Keratinocyte (primary cell): ENCODE results near the gene USP48. TPM values are rescaled to one million over a fixed set of nuclear protein-coding genes. Genes with fewer than 3 reads are reported as not detected.

ENCODE experiments used
- DNase-seq: peaks from one replicate; pipeline ENCODE4 v3.0.0-alpha.2; 2011; ENCODE audit warnings: low read depth, missing footprints, low spot score
- FAIRE-seq: peaks from 2 replicates; lab custom pipeline; 2011; peaks lifted over from hg19 to GRCh38; lab: Jason Lieb, UNC
- H2AFZ ChIP-seq: 2 replicates; pipeline ENCODE4 v1.6.0; 2012; ENCODE audit warnings: low read length, control low read depth, inconsistent platforms; ENCODE audit not compliant: control insufficient read depth
- H3K27ac ChIP-seq: 2 replicates; pipeline ENCODE4 v1.5.1; 2011; ENCODE audit warnings: low read length; ENCODE audit not compliant: control insufficient read depth, insufficient read depth
- H3K27me3 ChIP-seq: 3 replicates; pipeline ENCODE4 v1.6.0; 2011; ENCODE audit warnings: low read length; ENCODE audit not compliant: control insufficient read depth, insufficient read depth; ENCODE audit errors: extremely low read depth
- H3K36me3 ChIP-seq, 2 experiments: 2 replicates in 1 of 2; 3 replicates in 1 of 2; pipeline ENCODE4 v1.5.1; 2011; ENCODE audit warnings: low read length in 2 of 2, mild to moderate bottlenecking in 1 of 2; ENCODE audit not compliant: control insufficient read depth in 2 of 2, insufficient read depth in 2 of 2; ENCODE audit errors: extremely low read depth in 1 of 2
- H3K4me1 ChIP-seq: 3 replicates; pipeline ENCODE4 v1.5.1; 2011; ENCODE audit warnings: low read length; ENCODE audit not compliant: control insufficient read depth, insufficient read depth; ENCODE audit errors: extremely low read depth
- H3K4me2 ChIP-seq: 3 replicates; pipeline ENCODE4 v1.6.0; 2011; ENCODE audit warnings: low read depth, low read length; ENCODE audit not compliant: control insufficient read depth, insufficient read depth; ENCODE audit errors: extremely low read depth
- H3K4me3 ChIP-seq, 3 experiments: fragments of 200-600 bp in 1 of 3; sonication (generic) in 1 of 3; 2 replicates in 2 of 3; 3 replicates in 1 of 3; pipeline ENCODE4 v1.5.1; 2011 to 2016; ENCODE audit warnings: low read length in 3 of 3, mild to moderate bottlenecking in 3 of 3, control low read depth in 2 of 3, inconsistent platforms in 1 of 3, low read depth in 1 of 3, mixed read lengths in 1 of 3, mixed run types in 1 of 3, moderate library complexity in 1 of 3; ENCODE audit not compliant: control insufficient read depth in 2 of 3, insufficient read depth in 2 of 3; ENCODE audit errors: extremely low read depth in 1 of 3
- H3K79me2 ChIP-seq: 2 replicates; pipeline ENCODE4 v1.6.0; 2012; ENCODE audit warnings: low read length; ENCODE audit not compliant: control insufficient read depth, insufficient read depth
- H3K9ac ChIP-seq: 3 replicates; pipeline ENCODE4 v1.6.0; 2011; ENCODE audit warnings: low read length; ENCODE audit not compliant: control insufficient read depth, insufficient read depth; ENCODE audit errors: extremely low read depth
- H3K9me1 ChIP-seq: 3 replicates; pipeline ENCODE4 v1.6.0; 2011; ENCODE audit warnings: low read length; ENCODE audit not compliant: control insufficient read depth, insufficient read depth; ENCODE audit errors: extremely low read depth
- H3K9me3 ChIP-seq: 2 replicates; pipeline ENCODE4 v1.5.1; 2012; ENCODE audit warnings: low read depth, low read length; ENCODE audit not compliant: control insufficient read depth
- H4K20me1 ChIP-seq: 3 replicates; pipeline ENCODE4 v1.6.0; 2011; ENCODE audit warnings: low read length; ENCODE audit not compliant: control insufficient read depth, insufficient read depth; ENCODE audit errors: extremely low read depth
- EZH2 ChIP-seq: IDR thresholded peaks from one replicate; pipeline ENCODE4 v1.6.1; 2012; ENCODE audit warnings: inconsistent platforms, mild to moderate bottlenecking, low read length, moderate library complexity
- dilution Hi-C: fragments of 300-500 bp; cut with MboI; formaldehyde crosslinking; loops from one replicate; pipeline ENCODE4 v1.7.0; 2020; ENCODE audit warnings: low sequenced_read_pairs; ENCODE audit not compliant: extremely low pct_ligation_motif_present
- polyA plus RNA-seq, 5 experiments: library from polyadenylated mRNA; depleted of rRNA in 3 of 5; stranded (reverse) in 3 of 5; stranded (forward) in 1 of 5; unstranded in 1 of 5; fragments of >200 nt; gene quantifications; 1 replicate in 1 of 5; 2 replicates in 3 of 5; 3 replicates in 1 of 5; pipeline versions ENCODE4 v1.2.1 to v1.2.3, GENCODE V29; 2011 to 2012; ENCODE audit warnings: missing spikeins in 2 of 5, low read depth in 1 of 5, low replicate concordance in 1 of 5
- TF ChIP-seq, protein P1 (sequence below), 3 experiments: IDR thresholded peaks in 1 of 3; conservative IDR thresholded peaks in 1 of 3; optimal IDR thresholded peaks in 1 of 3; 2 replicates in 2 of 3; 3 replicates in 1 of 3; pipeline versions ENCODE3 to v1.5.1; 2011; ENCODE audit warnings: low read length in 3 of 3, mild to moderate bottlenecking in 3 of 3, moderate library complexity in 2 of 3, control low read depth in 1 of 3, inconsistent platforms in 1 of 3; ENCODE audit not compliant: insufficient read depth in 2 of 3; ENCODE audit errors: extremely low read depth in 1 of 3

Gene USP48
- polyA plus RNA-seq, 1 donor (not counting 4 experiments of a cell fraction or from before 2014, with no cell fraction given) = 33.0 TPM

DNA sequence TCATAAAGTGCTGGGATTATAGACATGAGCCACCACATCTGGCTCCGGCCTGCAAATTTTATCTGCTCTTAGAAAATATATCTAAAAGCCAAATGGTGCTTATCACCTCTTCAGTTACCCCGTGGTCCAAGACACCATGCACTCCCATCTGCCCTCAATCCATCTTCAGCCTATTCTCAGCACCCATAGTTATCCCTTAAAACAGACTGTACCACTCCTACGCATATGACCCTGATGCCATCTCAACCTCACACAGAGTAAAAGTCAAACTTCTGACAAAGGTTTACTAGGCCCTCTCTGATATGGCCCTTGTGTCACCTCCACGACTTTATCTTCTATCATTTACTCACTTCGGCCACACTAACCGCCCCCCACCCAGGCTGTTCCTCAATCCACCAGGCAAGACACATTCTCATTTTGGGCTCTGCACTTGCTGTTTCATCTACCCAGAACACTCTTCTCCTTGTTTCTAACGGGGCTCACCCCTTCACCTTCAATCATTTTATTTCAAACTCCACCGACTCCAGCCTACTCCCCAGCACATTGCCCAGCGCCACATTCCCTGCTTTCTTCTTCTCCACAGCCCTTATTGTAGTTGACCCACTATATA lies 33.0 kb downstream of the USP48 start:
- FAIRE-seq = no peak
- dilution Hi-C loops = no loop called here
- H3K36me3 ChIP-seq = peaks cover 11 to 17% of the 10 kb centered on the region in 2 experiments

DNA sequence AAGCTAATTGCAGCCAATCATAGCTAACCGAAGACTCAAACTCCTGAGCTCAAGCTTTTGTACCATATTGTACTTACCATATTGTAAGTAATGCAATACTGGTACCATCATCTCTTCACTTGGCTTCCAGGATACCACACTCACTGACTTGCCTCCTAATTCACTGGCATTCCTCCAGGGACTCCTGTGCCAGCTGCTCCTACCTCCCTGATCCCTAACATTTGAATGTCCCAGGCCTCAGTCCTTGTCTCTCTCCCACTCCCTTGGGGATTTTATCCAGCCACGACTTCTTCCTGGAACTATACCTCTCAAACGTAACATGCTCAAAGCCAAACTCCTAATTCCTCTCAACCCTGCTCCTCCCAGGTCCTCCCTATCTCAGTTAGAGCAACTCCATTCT lies 33.8 kb downstream of the USP48 start:
- FAIRE-seq (peak; percentile 43), DNase-seq (no peak)
- Histone ChIP-seq H3K27ac (no peak overlapping the region), H3K9me3 (no peaks in the 10 kb centered on the region), H3K36me3 (peaks cover 8 to 12% of the 10 kb centered on the region in 2 experiments), H4K20me1 (no peaks in the 10 kb centered on the region), H2AFZ (no peak overlapping the region), H3K79me2 (peaks cover 2% of the 10 kb centered on the region), H3K4me1 (no peaks in the 10 kb centered on the region), H3K27me3 (no peaks in the 10 kb centered on the region), H3K4me3 (no peak overlapping the region), H3K4me2 (no peak overlapping the region), H3K9me1 (no peaks in the 10 kb centered on the region), H3K9ac (no peak overlapping the region)
- TF ChIP-seq, protein P1, sequence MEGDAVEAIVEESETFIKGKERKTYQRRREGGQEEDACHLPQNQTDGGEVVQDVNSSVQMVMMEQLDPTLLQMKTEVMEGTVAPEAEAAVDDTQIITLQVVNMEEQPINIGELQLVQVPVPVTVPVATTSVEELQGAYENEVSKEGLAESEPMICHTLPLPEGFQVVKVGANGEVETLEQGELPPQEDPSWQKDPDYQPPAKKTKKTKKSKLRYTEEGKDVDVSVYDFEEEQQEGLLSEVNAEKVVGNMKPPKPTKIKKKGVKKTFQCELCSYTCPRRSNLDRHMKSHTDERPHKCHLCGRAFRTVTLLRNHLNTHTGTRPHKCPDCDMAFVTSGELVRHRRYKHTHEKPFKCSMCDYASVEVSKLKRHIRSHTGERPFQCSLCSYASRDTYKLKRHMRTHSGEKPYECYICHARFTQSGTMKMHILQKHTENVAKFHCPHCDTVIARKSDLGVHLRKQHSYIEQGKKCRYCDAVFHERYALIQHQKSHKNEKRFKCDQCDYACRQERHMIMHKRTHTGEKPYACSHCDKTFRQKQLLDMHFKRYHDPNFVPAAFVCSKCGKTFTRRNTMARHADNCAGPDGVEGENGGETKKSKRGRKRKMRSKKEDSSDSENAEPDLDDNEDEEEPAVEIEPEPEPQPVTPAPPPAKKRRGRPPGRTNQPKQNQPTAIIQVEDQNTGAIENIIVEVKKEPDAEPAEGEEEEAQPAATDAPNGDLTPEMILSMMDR (optimal IDR thresholded peaks at IDR 0.05 in 1 of 3, IDR thresholded peaks at IDR 0.05 in 1 of 3, conservative IDR thresholded peaks at IDR 0.05 in 1 of 3; ENCODE audit: extremely low read depth in 1 of 3, insufficient read depth in 2 of 3, low read length in 3 of 3) = no peak
- TF ChIP-seq EZH2 = no peak
- dilution Hi-C loops = no loop called here

More for the DNA sequence above, 33.0 kb downstream of the USP48 start:
- TF ChIP-seq EZH2 = no peak
- TF ChIP-seq, protein P1 (optimal IDR thresholded peaks at IDR 0.05 in 1 of 3, IDR thresholded peaks at IDR 0.05 in 1 of 3, conservative IDR thresholded peaks at IDR 0.05 in 1 of 3; ENCODE audit: extremely low read depth in 1 of 3, insufficient read depth in 2 of 3, low read length in 3 of 3) = no peak
- Histone ChIP-seq H4K20me1 (no peaks in the 10 kb centered on the region), H2AFZ (no peak overlapping the region), H3K4me2 (no peak overlapping the region), H3K9me3 (no peaks in the 10 kb centered on the region), H3K79me2 (peaks cover 2% of the 10 kb centered on the region), H3K4me1 (no peaks in the 10 kb centered on the region), H3K9me1 (no peaks in the 10 kb centered on the region), H3K27me3 (no peaks in the 10 kb centered on the region), H3K27ac (no peak overlapping the region), H3K4me3 (no peak overlapping the region), H3K9ac (no peak overlapping the region)
- no peak for DNase-seq
